Measurements from ENCODE around the gene EXD3. TPM values are rescaled to one million over a fixed set of nuclear protein-coding genes. Genes with fewer than 3 reads are reported as not detected.
A peak's percentile ranks its signal among the peaks of the same experiment; 100 is the strongest.

EXD3 gene
- total RNA-seq, 2 experiments from 2014 or later = 20.8 to 27.0 TPM

DNA sequence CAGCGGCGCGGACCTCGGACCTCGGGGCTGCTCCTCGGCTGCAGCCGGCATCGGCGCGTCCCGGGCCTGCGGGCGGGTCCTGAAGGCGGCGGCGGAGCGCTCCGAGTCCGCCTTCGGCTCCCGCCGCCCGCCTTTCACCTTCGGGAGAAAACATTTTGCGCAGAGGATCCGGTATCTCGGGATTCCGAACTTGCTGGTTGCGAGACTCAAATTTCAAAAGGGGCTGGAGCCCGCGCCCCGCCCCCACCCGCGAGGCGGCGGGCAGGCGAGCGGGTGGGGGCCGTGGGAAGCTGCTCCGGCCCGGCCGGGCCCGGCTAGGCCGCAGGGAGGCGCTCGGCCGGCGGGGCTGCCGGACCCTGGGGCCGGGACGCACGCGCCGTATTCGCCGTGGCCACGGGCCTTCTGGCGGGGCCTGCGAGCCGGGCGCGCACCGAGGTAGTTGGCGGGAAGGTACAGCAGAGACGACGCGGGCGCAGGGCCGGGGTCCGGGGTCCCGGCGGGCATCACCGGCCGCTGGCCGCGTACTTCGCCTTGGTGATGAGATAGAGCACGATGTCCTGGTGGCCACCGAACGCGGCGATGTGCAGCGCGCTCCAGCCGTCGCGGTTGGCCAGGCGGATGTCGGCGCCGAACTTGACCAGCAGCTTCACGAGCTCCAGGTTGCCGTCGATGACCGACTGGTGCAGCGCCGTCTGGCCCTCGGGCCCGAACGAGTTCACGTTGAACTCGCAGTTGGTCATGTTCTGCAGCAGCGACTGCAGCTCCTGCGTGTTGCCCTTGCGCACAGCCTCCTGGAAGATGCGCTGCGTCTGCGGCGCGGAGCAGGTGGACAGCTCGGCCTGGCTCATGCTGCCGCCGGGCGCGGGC is 121.6 kb downstream of the EXD3 start:
- BruUV-seq (replicated peaks) = no TSS peak
- no peak overlapping the region for H2AFZ ChIP-seq (ENCODE audit: low read length)
- peaks cover 51% of the 10 kb centered on the region for H3K4me1 ChIP-seq (ENCODE audit: insufficient read depth, low read length, poor library complexity, severe bottlenecking)
- H3K9me3 ChIP-seq (ENCODE audit: low read length) = no peaks in the 10 kb centered on the region
- peak overlapping the region; percentile 57 for H3K4me3 ChIP-seq (ENCODE audit: low read depth, low read length, poor library complexity, severe bottlenecking)
- no peaks in the 10 kb centered on the region for H3K79me2 ChIP-seq (ENCODE audit: insufficient read depth, low read depth, low read length)
- CTCF ChIA-PET (ENCODE audit: unreplicated experiment) = no interaction called here
- POLR2A ChIA-PET = interaction anchor here (0.6 kb wide), 1 partner anchor 32 kb away, joined by 3 read pairs; no protein-coding TSS in a partner anchor
- H3K36me3 ChIP-seq (ENCODE audit: insufficient read depth, low read length) = no peaks in the 10 kb centered on the region
- no peaks in the 10 kb centered on the region for H3K9me2 ChIP-seq (ENCODE audit: insufficient read depth, low read length)
- no peak overlapping the region for H3K27ac ChIP-seq (ENCODE audit: low read depth, low read length, poor library complexity, severe bottlenecking)
- TF ChIP-seq EZH2phosphoT487 (IDR thresholded peaks at IDR 0.05; ENCODE audit: borderline replicate concordance, low read depth, low read length) (0 out of 2 replicates have a peak, but pooled peaks have one; percentile 72), CTCF (conservative IDR thresholded peaks at IDR 0.05; ENCODE audit: low read length) (peak; percentile 35; the same call in 1 of the 2 replicates)
- DNase-seq (ENCODE audit: low spot score) = no peak
- intact Hi-C loops (cut with micrococcal nuclease; ENCODE audit: unreplicated experiment) = loop anchor here (5.0 kb wide), 1 partner anchor 146 kb away; no protein-coding TSS in a partner anchor
- no peaks in the 10 kb centered on the region for H4K20me1 ChIP-seq (ENCODE audit: insufficient read depth, low read length)
- peak overlapping the region; percentile 60 for H3K4me2 ChIP-seq (ENCODE audit: low read length)

GRCh38 chr9:137300567-137301080 is 122.3 kb downstream of the EXD3 start:
- Histone ChIP-seq H3K4me3 (ENCODE audit: low read depth, low read length, poor library complexity, severe bottlenecking) (peak overlapping the region; percentile 57), H3K79me2 (ENCODE audit: insufficient read depth, low read depth, low read length) (no peaks in the 10 kb centered on the region), H2AFZ (ENCODE audit: low read length) (no peak overlapping the region), H3K4me1 (ENCODE audit: insufficient read depth, low read length, poor library complexity, severe bottlenecking) (peaks cover 50% of the 10 kb centered on the region), H3K9me3 (ENCODE audit: low read length) (no peaks in the 10 kb centered on the region), H3K36me3 (ENCODE audit: insufficient read depth, low read length) (no peaks in the 10 kb centered on the region), H4K20me1 (ENCODE audit: insufficient read depth, low read length) (no peaks in the 10 kb centered on the region), H3K9me2 (ENCODE audit: insufficient read depth, low read length) (no peaks in the 10 kb centered on the region), H3K4me2 (ENCODE audit: low read length) (peak overlapping the region; percentile 60), H3K27ac (ENCODE audit: low read depth, low read length, poor library complexity, severe bottlenecking) (no peak overlapping the region)
- intact Hi-C loops (cut with micrococcal nuclease; ENCODE audit: unreplicated experiment) = loop anchor here (5.0 kb wide), 1 partner anchor 147 kb away; no protein-coding TSS in a partner anchor
- CTCF ChIA-PET (ENCODE audit: unreplicated experiment) = no interaction called here
- POLR2A ChIA-PET = interaction anchor here (0.6 kb wide), 1 partner anchor 31 kb away, joined by 3 read pairs; no protein-coding TSS in a partner anchor
- BruUV-seq (replicated peaks) = no TSS peak
- DNase-seq (ENCODE audit: low spot score) = no peak
- TF ChIP-seq CTCF (conservative IDR thresholded peaks at IDR 0.05; ENCODE audit: low read length) (no peak), EZH2phosphoT487 (IDR thresholded peaks at IDR 0.05; ENCODE audit: borderline replicate concordance, low read depth, low read length) (no peak)
